ENCODE measurements around the gene IRF9.

- TF ChIP-seq FOXA1 (IDR thresholded peaks at IDR 0.05) (no peak), ARNT (IDR thresholded peaks at IDR 0.05) (no peak), BHLHE40 (IDR thresholded peaks at IDR 0.05; ENCODE audit: borderline replicate concordance) (no peak), SUZ12 (IDR thresholded peaks at IDR 0.05) (no peak), SP1 (IDR thresholded peaks at IDR 0.05) (no peak), FOXK2 (IDR thresholded peaks at IDR 0.05) (no peak)
Observed at GRCh38 chr14:24189059-24189375, 28.0 kb downstream of the IRF9 start.
